Cardiac muscle cell (in vitro differentiated cells and primary cell): ENCODE results near the gene ZMYM4. TPM values are rescaled to one million over a fixed set of nuclear protein-coding genes. Genes with fewer than 3 reads are reported as not detected.

Experiments used
- DNase-seq, 2 donors: peaks; one replicate each; pipeline versions ENCODE4 v3.0.0 to v3.0.0-alpha.2; 2010 to 2017; ENCODE audit warnings: low read depth in 1 of 2, low spot score in 1 of 2
- H3K27ac ChIP-seq: fragments of 200-600 bp; sonication (generic); 2 replicates; pipeline ENCODE4 v1.5.1; 2016
- H3K27me3 ChIP-seq: fragments of 200-600 bp; sonication (generic); 2 replicates; pipeline ENCODE4 v1.6.0; 2016; ENCODE audit warnings: control low read depth
- H3K36me3 ChIP-seq: fragments of 200-600 bp; sonication (generic); 2 replicates; pipeline ENCODE4 v1.5.1; 2016; ENCODE audit warnings: control low read depth
- H3K4me1 ChIP-seq: fragments of 200-600 bp; sonication (generic); 2 replicates; pipeline ENCODE4 v1.8.1; 2017; ENCODE audit warnings: low read depth, mild to moderate bottlenecking, mixed run types
- H3K4me3 ChIP-seq: fragments of 200-600 bp; sonication (generic); 2 replicates; pipeline ENCODE4 v1.5.1; 2016; ENCODE audit warnings: mild to moderate bottlenecking
- H3K9me3 ChIP-seq: fragments of 200-600 bp; sonication (generic); 2 replicates; pipeline ENCODE4 v1.5.1; 2017; ENCODE audit warnings: low read depth, mild to moderate bottlenecking, control low read depth
- polyA plus RNA-seq: library from polyadenylated mRNA; unstranded; fragments of >200 nt; fragmentation: Nextera tagmentation; extraction: Ambion mirVana; gene quantifications from 2 replicates; pipeline ENCODE4 v1.2.1, GENCODE V29; 2016
- total RNA-seq: library from RNA; depleted of rRNA; stranded (reverse); fragments of >200 nt; gene quantifications from 2 replicates; pipeline ENCODE4 v1.2.3, GENCODE V29; 2016
- TF ChIP-seq, protein P1 (sequence below): IDR thresholded peaks from 2 replicates; pipeline ENCODE4 v1.5.1; 2012; ENCODE audit warnings: low read depth, mild to moderate bottlenecking, low read length

The ZMYM4 gene
- total and polyA plus RNA-seq, 2 experiments from 2014 or later: 27.9 to 34.8 TPM

DNA sequence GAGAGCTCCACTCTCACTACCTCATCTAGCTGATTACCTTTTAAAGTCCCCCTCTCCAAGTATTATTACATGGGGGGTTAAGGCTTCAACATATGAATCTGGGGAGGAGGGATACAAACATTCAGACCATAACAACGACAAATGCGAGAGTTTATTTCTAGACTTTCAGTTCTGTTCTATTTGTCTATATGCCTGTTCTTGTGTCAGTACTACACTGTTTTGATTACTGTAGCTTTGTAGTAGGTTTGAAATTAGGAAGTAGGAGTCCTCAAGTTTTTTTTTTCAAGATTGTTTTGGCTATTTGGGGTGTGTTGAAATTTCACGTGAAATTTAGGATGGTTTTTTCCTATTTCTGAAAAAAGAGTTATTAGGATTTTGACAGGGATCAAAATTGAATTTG is 16.3 kb downstream of the ZMYM4 start:
- no peak overlapping the region for H3K27ac ChIP-seq
- no peaks in the 10 kb centered on the region for H3K36me3 ChIP-seq
- no peak for DNase-seq
- no peak overlapping the region for H3K4me3 ChIP-seq
- H3K9me3 ChIP-seq: no peaks in the 10 kb centered on the region
- H3K27me3 ChIP-seq: no peaks in the 10 kb centered on the region
- TF ChIP-seq, protein P1, sequence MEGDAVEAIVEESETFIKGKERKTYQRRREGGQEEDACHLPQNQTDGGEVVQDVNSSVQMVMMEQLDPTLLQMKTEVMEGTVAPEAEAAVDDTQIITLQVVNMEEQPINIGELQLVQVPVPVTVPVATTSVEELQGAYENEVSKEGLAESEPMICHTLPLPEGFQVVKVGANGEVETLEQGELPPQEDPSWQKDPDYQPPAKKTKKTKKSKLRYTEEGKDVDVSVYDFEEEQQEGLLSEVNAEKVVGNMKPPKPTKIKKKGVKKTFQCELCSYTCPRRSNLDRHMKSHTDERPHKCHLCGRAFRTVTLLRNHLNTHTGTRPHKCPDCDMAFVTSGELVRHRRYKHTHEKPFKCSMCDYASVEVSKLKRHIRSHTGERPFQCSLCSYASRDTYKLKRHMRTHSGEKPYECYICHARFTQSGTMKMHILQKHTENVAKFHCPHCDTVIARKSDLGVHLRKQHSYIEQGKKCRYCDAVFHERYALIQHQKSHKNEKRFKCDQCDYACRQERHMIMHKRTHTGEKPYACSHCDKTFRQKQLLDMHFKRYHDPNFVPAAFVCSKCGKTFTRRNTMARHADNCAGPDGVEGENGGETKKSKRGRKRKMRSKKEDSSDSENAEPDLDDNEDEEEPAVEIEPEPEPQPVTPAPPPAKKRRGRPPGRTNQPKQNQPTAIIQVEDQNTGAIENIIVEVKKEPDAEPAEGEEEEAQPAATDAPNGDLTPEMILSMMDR: no peak
- H3K4me1 ChIP-seq: peaks cover 3% of the 10 kb centered on the region

DNA sequence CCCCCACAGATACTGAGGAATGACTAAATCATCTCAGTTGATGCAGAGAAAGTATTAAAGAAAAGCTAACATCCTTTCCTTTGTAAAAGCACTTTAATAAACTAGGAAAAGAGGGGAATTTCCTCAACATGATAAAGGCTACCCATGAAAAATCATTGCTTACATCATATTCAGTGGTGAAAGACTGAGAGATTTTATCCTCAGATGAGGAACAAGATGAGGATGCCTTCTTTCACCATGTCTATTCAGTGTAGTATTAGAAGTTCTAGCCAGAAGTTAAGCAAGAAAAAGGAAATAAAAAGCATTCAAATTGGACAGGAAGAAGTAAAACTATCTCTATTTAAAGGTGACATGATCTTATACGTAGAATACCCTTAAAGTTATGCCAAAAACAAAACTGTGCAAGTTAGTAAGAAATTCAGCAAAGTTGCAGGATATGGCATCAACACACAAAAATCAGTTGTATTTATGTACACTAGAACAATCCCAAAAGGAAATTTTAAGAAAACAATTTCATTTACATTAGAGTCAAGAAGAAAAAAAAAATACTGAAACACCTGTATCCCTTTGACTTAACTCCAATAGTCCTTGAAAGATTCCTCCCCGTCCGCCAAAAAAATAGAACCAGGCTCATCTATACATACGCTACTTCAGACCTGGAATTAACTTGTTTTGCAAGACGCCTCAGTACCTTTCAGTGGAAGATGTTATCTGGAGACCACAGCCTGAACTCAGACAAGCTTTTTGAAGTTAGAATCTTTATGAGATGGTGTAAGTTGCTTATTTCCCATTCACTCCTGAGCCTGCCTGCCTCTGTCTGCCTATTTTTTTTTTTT is 17.5 kb downstream of the ZMYM4 start:
- Histone ChIP-seq H3K27ac (no peak overlapping the region), H3K9me3 (no peaks in the 10 kb centered on the region), H3K4me1 (peaks cover 3% of the 10 kb centered on the region), H3K36me3 (no peaks in the 10 kb centered on the region), H3K4me3 (no peak overlapping the region), H3K27me3 (no peaks in the 10 kb centered on the region)
- TF ChIP-seq, protein P1: no peak
- no peak for DNase-seq

DNA sequence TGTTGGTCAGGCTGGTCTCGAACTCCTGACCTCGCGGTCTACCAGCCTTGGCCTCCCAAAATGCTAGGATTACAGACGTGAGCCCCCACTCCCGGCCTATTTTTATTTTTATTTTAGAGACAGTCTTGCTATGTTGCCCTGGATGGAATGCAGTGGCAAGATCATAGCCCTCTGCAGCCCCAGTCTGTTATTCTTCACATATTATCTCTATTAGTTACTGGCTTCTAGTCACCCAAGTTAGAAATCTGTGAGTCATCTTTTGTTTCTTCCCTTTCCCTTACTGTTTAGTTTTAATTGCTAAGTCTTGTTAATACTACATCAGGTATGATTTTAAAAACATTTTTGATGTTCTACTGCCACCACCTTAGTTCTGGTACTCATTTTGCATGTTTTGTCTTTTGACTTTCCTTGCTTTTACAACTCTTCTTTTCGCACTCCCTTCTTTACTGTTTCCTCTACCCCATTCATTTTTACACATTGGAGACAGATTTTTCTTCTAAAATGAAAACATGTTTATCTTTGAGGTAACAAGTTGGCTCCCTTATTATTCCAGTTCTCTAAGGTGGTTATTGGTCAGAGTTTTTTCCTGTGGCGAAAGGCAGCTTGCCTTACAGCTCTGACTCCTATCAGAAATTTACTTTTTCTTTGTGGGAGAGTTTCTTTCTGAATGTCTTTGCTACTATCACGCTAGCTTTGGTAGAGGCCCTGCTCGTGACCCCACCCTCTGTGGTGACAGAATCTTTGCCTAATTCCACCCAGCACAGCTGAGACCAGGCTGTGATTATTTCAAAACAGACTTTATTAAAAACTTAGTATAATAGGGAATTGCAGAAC is 19.5 kb downstream of the ZMYM4 start:
- Histone ChIP-seq H3K4me1 (peaks cover 3% of the 10 kb centered on the region), H3K27me3 (no peaks in the 10 kb centered on the region), H3K27ac (peak overlapping the region; percentile 32), H3K36me3 (no peaks in the 10 kb centered on the region), H3K9me3 (no peaks in the 10 kb centered on the region), H3K4me3 (no peak overlapping the region)
- TF ChIP-seq, protein P1: no peak
- peak in 1 of 2 donors; percentile 68 for DNase-seq

DNA sequence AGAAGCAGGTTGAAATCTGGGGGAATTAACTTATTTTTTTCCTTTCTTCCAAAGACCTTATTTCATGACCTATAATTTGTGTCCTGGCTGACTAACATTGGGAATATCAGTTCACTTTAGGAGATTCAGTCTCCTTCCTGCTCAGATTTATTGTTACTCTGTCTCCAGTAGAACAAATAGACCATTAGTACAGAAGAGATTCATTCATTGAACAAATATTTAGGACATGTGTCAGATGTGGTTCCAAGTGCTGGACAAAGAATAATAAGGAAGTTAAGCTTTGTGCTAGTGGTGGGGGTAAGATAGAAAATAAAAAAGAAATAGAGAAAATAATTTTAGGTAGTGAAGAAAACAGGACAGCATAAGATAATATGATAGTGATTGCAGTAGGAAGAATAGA is 20.3 kb downstream of the ZMYM4 start:
- Histone ChIP-seq H3K27ac (no peak overlapping the region), H3K36me3 (no peaks in the 10 kb centered on the region), H3K9me3 (no peaks in the 10 kb centered on the region), H3K27me3 (no peaks in the 10 kb centered on the region), H3K4me3 (no peak overlapping the region), H3K4me1 (peaks cover 3% of the 10 kb centered on the region)
- DNase-seq: peak in 1 of 2 donors; percentile 16
- TF ChIP-seq, protein P1: no peak

DNA sequence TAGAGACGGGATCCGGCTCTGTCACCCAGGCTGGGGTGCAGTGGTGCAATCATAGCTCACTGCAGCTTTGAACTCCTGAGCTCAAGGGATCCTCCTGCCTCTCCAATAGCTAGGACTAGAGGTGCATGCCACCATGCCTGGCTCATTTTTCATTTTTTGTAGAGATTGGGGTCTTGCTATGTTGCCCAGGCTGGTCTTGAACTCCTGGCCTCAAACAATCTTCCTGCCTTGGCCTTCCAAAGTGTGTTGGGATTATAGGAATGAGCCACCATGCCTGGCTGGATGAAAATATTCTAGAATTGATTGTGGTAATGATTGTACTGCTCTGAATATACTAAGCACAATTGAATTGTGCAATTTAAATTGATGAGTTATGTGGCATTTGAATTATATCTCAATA is 21.9 kb downstream of the ZMYM4 start:
- DNase-seq: no peak
- Histone ChIP-seq H3K4me1 (peaks cover 3% of the 10 kb centered on the region), H3K9me3 (no peaks in the 10 kb centered on the region), H3K27ac (no peak overlapping the region), H3K4me3 (no peak overlapping the region), H3K36me3 (no peaks in the 10 kb centered on the region), H3K27me3 (no peaks in the 10 kb centered on the region)
- TF ChIP-seq, protein P1: no peak
